Astrocyte of the spinal cord (primary cell): Measurements from ENCODE around the gene CHID1.
A peak's percentile ranks its signal among the peaks of the same experiment; 100 is the strongest.

ENCODE experiments used
- DNase-seq: peaks from one replicate; pipeline ENCODE4 v3.0.0; 2011; ENCODE audit warnings: low read depth, low spot score
- H3K4me3 ChIP-seq: 2 replicates; pipeline ENCODE4 v1.5.1; 2011; ENCODE audit warnings: low read depth, mild to moderate bottlenecking, low read length, moderate library complexity
- CTCF ChIP-seq: IDR thresholded peaks from 2 replicates; pipeline ENCODE4 v1.5.1; 2012; ENCODE audit warnings: low read depth, mild to moderate bottlenecking, low read length, inconsistent platforms
- in situ Hi-C: cut with HindIII; loops from 2 replicates; pipeline ENCODE4 v1.10.0; 2017; ENCODE audit warnings: low sequenced_read_pairs

CHID1 gene

GRCh38 chr11:831118-831864 is 79.3 kb downstream of the CHID1 start:
- peak; percentile 80 for DNase-seq
- no peak for TF ChIP-seq CTCF
- peak overlapping the region; percentile 12 for H3K4me3 ChIP-seq
- in situ Hi-C loops = no loop called here

- DNase-seq = peak; percentile 66
- in situ Hi-C loops = no loop called here
- peak overlapping the region; percentile 43 for H3K4me3 ChIP-seq
- no peak for TF ChIP-seq CTCF
Observed at GRCh38 chr11:830295-831117, 80.1 kb downstream of the CHID1 start.

- in situ Hi-C loops = no loop called here
- H3K4me3 ChIP-seq = peak overlapping the region; percentile 43
Observed at GRCh38 chr11:829847-830294, 80.7 kb downstream of the CHID1 start.

GRCh38 chr11:829176-829846 is 81.3 kb downstream of the CHID1 start:
- H3K4me3 ChIP-seq = peak overlapping the region; percentile 43
- in situ Hi-C loops = no loop called here
- no peak for DNase-seq
- no peak for TF ChIP-seq CTCF

More at GRCh38 chr11:829847-830294, 80.7 kb downstream of the CHID1 start:
- TF ChIP-seq CTCF = no peak
- DNase-seq = no peak

DNA sequence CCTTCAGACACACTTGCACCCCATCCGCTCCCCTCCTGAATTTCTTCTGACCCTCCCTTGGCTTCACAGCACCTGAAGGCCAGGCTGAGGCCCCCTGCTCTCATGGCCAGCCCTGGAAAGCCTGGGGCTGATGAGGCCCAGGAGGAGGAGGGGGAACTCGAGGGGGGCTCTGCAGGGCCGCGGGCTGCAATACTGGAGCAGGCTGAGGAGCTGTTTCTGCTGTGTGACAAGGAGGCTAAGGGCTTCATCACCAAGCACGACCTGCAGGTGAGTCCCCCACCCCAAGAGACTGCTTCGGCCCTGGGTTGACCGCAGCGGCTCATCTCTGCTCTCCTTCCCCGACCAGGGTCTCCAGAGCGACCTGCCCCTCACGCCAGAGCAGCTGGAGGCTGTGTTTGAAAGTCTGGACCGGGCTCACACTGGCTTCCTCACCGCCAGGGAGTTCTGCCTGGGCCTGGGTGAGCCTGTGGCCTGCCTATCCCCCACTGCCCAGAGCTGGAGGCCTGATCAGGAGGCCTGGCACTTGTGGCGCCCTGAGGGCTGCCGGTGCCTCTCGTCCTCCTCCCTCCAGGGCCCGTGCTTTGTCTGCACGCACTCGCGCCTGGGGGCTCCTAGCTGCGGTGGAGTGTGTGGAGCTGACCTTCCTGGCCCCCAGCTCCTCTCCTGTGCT is 82.0 kb downstream of the CHID1 start:
- in situ Hi-C loops = no loop called here
- no peak for TF ChIP-seq CTCF
- H3K4me3 ChIP-seq = no peak overlapping the region

GRCh38 chr11:827897-828192 is 82.8 kb downstream of the CHID1 start, which contains the start of gene CRACR2B:
CRACR2B (plus strand) TSS chr11:827919; CDS start chr11:828608, 689 bp downstream.
- no peak for DNase-seq
- peak within 1 kb of the TSS; percentile 15 for H3K4me3 ChIP-seq
- no peak for TF ChIP-seq CTCF
- in situ Hi-C loops = no loop called here

More for the DNA sequence above, 82.0 kb downstream of the CHID1 start:
- DNase-seq = no peak
